ENCODE data around the gene ATF4. TPM values are rescaled to one million over a fixed set of nuclear protein-coding genes. Genes with fewer than 3 reads are reported as not detected.

ATF4 gene
- total RNA-seq, 1 experiment from 2014 or later: 608 TPM

DNA sequence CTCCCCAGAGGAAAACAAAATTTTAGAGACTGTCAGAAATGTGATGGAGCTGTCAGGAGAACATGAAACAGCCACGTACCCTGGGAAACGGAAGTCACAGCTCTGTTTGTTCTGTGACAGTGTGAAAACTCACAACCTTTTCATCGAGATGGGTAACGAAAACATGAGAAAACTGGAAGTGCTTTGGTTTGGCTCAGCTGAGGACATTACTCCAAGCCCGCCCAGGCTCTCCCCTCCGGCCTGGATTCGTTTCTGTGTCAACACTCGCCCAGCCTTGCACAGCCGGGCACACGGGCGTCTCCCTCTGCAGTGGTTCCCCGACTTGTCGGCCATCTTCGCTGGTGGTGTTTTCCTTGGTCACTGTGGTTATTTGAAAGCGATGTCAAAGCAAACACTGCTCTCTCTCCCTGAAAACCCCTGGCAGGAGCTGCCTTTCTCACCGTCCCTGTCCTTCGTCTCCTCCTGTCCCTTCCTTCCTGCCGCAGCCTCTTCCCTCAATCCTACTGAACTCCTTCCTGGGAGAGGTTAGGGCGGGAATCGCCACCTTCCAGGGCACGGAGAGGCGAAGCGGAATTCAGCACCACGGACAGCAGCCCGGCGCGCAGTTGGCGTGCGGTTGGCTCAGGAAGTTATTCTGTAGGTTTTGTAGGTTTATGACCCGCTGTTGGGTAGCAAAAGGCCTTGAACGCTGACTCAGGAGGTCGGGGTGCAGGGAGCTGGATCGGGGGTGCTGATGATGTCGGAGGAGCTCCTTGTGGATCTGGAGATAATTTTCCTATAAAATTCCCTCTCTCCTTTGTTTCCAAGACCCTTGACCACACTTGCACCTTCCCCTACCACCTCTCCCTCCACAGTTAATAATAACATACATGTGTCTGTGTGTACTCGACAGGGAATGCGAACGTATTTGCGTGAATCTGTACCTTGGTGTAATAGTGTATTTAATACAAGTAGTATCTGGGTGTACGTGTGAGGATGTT is 25.3 kb downstream of the ATF4 start:
- TF ChIP-seq ZFX (IDR thresholded peaks at IDR 0.05) (no peak), POLR2AphosphoS5 (IDR thresholded peaks at IDR 0.05; ENCODE audit: low read depth, low read length) (no peak)
- TF ChIP-seq, protein P1, sequence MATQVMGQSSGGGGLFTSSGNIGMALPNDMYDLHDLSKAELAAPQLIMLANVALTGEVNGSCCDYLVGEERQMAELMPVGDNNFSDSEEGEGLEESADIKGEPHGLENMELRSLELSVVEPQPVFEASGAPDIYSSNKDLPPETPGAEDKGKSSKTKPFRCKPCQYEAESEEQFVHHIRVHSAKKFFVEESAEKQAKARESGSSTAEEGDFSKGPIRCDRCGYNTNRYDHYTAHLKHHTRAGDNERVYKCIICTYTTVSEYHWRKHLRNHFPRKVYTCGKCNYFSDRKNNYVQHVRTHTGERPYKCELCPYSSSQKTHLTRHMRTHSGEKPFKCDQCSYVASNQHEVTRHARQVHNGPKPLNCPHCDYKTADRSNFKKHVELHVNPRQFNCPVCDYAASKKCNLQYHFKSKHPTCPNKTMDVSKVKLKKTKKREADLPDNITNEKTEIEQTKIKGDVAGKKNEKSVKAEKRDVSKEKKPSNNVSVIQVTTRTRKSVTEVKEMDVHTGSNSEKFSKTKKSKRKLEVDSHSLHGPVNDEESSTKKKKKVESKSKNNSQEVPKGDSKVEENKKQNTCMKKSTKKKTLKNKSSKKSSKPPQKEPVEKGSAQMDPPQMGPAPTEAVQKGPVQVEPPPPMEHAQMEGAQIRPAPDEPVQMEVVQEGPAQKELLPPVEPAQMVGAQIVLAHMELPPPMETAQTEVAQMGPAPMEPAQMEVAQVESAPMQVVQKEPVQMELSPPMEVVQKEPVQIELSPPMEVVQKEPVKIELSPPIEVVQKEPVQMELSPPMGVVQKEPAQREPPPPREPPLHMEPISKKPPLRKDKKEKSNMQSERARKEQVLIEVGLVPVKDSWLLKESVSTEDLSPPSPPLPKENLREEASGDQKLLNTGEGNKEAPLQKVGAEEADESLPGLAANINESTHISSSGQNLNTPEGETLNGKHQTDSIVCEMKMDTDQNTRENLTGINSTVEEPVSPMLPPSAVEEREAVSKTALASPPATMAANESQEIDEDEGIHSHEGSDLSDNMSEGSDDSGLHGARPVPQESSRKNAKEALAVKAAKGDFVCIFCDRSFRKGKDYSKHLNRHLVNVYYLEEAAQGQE (IDR thresholded peaks at IDR 0.05; ENCODE audit: low read depth): peak; percentile 99
- TF ChIP-seq, protein P2, sequence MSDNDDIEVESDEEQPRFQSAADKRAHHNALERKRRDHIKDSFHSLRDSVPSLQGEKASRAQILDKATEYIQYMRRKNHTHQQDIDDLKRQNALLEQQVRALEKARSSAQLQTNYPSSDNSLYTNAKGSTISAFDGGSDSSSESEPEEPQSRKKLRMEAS (IDR thresholded peaks at IDR 0.05): no peak
- TF ChIP-seq, protein P3, sequence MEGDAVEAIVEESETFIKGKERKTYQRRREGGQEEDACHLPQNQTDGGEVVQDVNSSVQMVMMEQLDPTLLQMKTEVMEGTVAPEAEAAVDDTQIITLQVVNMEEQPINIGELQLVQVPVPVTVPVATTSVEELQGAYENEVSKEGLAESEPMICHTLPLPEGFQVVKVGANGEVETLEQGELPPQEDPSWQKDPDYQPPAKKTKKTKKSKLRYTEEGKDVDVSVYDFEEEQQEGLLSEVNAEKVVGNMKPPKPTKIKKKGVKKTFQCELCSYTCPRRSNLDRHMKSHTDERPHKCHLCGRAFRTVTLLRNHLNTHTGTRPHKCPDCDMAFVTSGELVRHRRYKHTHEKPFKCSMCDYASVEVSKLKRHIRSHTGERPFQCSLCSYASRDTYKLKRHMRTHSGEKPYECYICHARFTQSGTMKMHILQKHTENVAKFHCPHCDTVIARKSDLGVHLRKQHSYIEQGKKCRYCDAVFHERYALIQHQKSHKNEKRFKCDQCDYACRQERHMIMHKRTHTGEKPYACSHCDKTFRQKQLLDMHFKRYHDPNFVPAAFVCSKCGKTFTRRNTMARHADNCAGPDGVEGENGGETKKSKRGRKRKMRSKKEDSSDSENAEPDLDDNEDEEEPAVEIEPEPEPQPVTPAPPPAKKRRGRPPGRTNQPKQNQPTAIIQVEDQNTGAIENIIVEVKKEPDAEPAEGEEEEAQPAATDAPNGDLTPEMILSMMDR (IDR thresholded peaks at IDR 0.05 in 2 of 3, conservative IDR thresholded peaks at IDR 0.05 in 1 of 3; ENCODE audit: borderline replicate concordance in 1 of 3, insufficient read depth in 1 of 3, low read depth in 2 of 3, low read length in 2 of 3): no peak
- POLR2A ChIA-PET: no interaction called here
- Histone ChIP-seq H3K4me1 (ENCODE audit: control insufficient read depth in 1 of 2, insufficient read depth in 2 of 2, low read length in 2 of 2) (peaks cover 3 to 8% of the 10 kb centered on the region in 2 experiments; a peak in 2 of 4 replicates), H3K9me2 (ENCODE audit: insufficient read depth) (no peaks in the 10 kb centered on the region), H4K20me1 (ENCODE audit: insufficient read depth) (no peaks in the 10 kb centered on the region), H3K9me3 (ENCODE audit: control insufficient read depth in 1 of 2, insufficient read depth in 1 of 2, low read depth in 1 of 2, low read length in 2 of 2) (no peaks in the 10 kb centered on the region), H3K79me2 (ENCODE audit: insufficient read depth, low read length) (no peaks in the 10 kb centered on the region), H3K36me3 (ENCODE audit: control insufficient read depth in 1 of 2, insufficient read depth in 2 of 2, low read length in 2 of 2) (no peaks in the 10 kb centered on the region), H3K27ac (ENCODE audit: low read depth, low read length) (no peak overlapping the region), H3K9ac (ENCODE audit: low read length) (no peak overlapping the region), H3K27me3 (ENCODE audit: insufficient read depth, low read length) (peaks cover 21% of the 10 kb centered on the region; the same call in 1 of the 2 replicates), H3K4me2 (ENCODE audit: low read length) (no peak overlapping the region), H2AFZ (ENCODE audit: low read depth, low read length, poor library complexity, severe bottlenecking) (no peak overlapping the region), H3K4me3 (replicated peaks in 1 of 2; ENCODE audit: low read depth in 1 of 2, low read length in 2 of 2) (no peak overlapping the region)
- no peak for DNase-seq (ENCODE audit: low read depth, low spot score)
- CTCF ChIA-PET: interaction anchor here (1.2 to 3.0 kb wide), 2 partner anchors 479 to 802 kb away, joined by 3 to 19 read pairs; no protein-coding TSS in a partner anchor
- no peak for ATAC-seq
- intact Hi-C loops (cut with micrococcal nuclease): no loop called here
- RAD21 ChIA-PET (ENCODE audit: low non-redundant PET in 1 of 2, low total read pairs in 2 of 2, uncharacterized antibody in 2 of 2, unreplicated experiment in 2 of 2): no interaction called here
- no TSS peak for BruUV-seq (replicated peaks)
